Esophagus squamous epithelium (tissue), 4 donors: Measurements from ENCODE around the gene PTPRM.

ENCODE experiments used
- POLR2A ChIP-seq, 4 donors: fragments of 450-650 bp; IDR thresholded peaks; one replicate each; pipeline ENCODE4 v1.6.1; 2017; ENCODE audit warnings: antibody characterized with exemption in 4 of 4, mild to moderate bottlenecking in 4 of 4, moderate library complexity in 3 of 4
- TF ChIP-seq, protein P1 (sequence below), 6 experiments: fragments of 450-650 bp in 4 of 6; fragments of 200-600 bp in 2 of 6; sonication (generic) in 2 of 6; IDR thresholded peaks; one replicate each; pipeline ENCODE4 v1.5.1; 2016 to 2019; ENCODE audit warnings: antibody characterized with exemption in 6 of 6, mild to moderate bottlenecking in 4 of 6, moderate library complexity in 4 of 6

DNA sequence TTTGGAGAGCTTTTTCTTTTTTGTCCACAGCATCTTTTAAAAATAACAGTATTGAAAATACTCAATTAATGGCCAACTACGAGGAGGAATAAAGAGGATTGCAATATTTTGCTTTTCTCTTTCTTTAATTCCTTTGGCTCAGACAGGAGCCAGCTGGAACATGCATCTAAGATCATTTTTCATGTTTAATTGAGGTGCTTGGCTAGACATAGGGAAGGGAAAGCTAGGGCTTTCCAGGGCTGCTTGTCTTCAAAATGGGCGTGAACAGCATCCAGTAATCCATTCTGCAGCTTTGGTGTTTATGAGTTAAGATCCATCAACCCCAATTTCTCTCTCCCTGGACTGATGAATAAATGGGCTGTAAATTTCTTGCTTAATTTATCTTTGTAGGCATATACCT is 323.0 kb downstream of the PTPRM start:
- TF ChIP-seq POLR2A (IDR thresholded peaks at IDR 0.05): no peak
- TF ChIP-seq, protein P1, sequence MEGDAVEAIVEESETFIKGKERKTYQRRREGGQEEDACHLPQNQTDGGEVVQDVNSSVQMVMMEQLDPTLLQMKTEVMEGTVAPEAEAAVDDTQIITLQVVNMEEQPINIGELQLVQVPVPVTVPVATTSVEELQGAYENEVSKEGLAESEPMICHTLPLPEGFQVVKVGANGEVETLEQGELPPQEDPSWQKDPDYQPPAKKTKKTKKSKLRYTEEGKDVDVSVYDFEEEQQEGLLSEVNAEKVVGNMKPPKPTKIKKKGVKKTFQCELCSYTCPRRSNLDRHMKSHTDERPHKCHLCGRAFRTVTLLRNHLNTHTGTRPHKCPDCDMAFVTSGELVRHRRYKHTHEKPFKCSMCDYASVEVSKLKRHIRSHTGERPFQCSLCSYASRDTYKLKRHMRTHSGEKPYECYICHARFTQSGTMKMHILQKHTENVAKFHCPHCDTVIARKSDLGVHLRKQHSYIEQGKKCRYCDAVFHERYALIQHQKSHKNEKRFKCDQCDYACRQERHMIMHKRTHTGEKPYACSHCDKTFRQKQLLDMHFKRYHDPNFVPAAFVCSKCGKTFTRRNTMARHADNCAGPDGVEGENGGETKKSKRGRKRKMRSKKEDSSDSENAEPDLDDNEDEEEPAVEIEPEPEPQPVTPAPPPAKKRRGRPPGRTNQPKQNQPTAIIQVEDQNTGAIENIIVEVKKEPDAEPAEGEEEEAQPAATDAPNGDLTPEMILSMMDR (IDR thresholded peaks at IDR 0.05): no peak
